Liver (tissue), 9 donors: ENCODE results near the gene NFIB. TPM values are rescaled to one million over a fixed set of nuclear protein-coding genes. Genes with fewer than 3 reads are reported as not detected.
A peak's percentile ranks its signal among the peaks of the same experiment; 100 is the strongest.

Experiments
- DNase-seq: peaks from one replicate; pipeline ENCODE4 v3.0.0-alpha.2; 2017; ENCODE audit warnings: low spot score
- H3K27ac ChIP-seq, 2 donors: one replicate each; pipeline ENCODE4 v1.7.0; 2013; ENCODE audit warnings: inconsistent platforms in 2 of 2, low read length in 2 of 2, control low read depth in 1 of 2, low read depth in 1 of 2, mild to moderate bottlenecking in 1 of 2
- H3K27me3 ChIP-seq, 4 donors: one replicate each; pipeline versions ENCODE4 v1.6.1 to v1.7.0; 2013; ENCODE audit warnings: low read length in 3 of 4, inconsistent platforms in 1 of 4, mild to moderate bottlenecking in 1 of 4, moderate library complexity in 1 of 4; ENCODE audit not compliant: control insufficient read depth in 4 of 4, insufficient read depth in 4 of 4
- H3K36me3 ChIP-seq, 4 donors: one replicate each; pipeline versions ENCODE4 v1.6.1 to v1.7.0; 2013; ENCODE audit warnings: low read length in 3 of 4, mild to moderate bottlenecking in 3 of 4, low read depth in 1 of 4, moderate library complexity in 1 of 4; ENCODE audit not compliant: control insufficient read depth in 4 of 4, insufficient read depth in 3 of 4
- H3K4me1 ChIP-seq, 4 donors: one replicate each; pipeline versions ENCODE4 v1.6.1 to v1.7.0; 2013; ENCODE audit warnings: low read length in 3 of 4, mild to moderate bottlenecking in 3 of 4, moderate library complexity in 1 of 4; ENCODE audit not compliant: control insufficient read depth in 4 of 4, insufficient read depth in 4 of 4
- H3K4me3 ChIP-seq, 3 donors: one replicate each; pipeline versions ENCODE4 v1.6.1 to v1.7.0; 2013; ENCODE audit warnings: low read length in 3 of 3, control low read depth in 1 of 3, low read depth in 1 of 3, mild to moderate bottlenecking in 1 of 3
- H3K9ac ChIP-seq, 2 donors: one replicate each; pipeline ENCODE4 v1.7.0; 2013; ENCODE audit warnings: low read length in 2 of 2, mild to moderate bottlenecking in 2 of 2, moderate library complexity in 2 of 2, control low read depth in 1 of 2, low read depth in 1 of 2
- H3K9me3 ChIP-seq, 4 donors: one replicate each; pipeline versions ENCODE4 v1.6.1 to v1.7.0; 2013; ENCODE audit warnings: low read length in 3 of 4; ENCODE audit not compliant: control insufficient read depth in 4 of 4
- EGR1 ChIP-seq, 2 donors: IDR thresholded peaks; 2 replicates each; pipeline ENCODE4 v1.6.1; 2016 to 2018; ENCODE audit warnings: antibody characterized with exemption in 2 of 2, low read depth in 2 of 2
- FOXA2 ChIP-seq: IDR thresholded peaks from 2 replicates; pipeline ENCODE4 v1.6.1; 2016; ENCODE audit warnings: antibody characterized with exemption
- HNF4A ChIP-seq, 2 donors: conservative IDR thresholded peaks; 2 replicates each; pipeline ENCODE4 v1.6.1; 2016; ENCODE audit warnings: antibody characterized with exemption in 2 of 2, mild to moderate bottlenecking in 2 of 2
- JUND ChIP-seq, 2 donors: IDR thresholded peaks; 2 replicates each; pipeline ENCODE4 v1.6.1; 2016; ENCODE audit warnings: antibody characterized with exemption in 2 of 2
- RAD21 ChIP-seq, 2 donors: IDR thresholded peaks; 2 replicates each; pipeline ENCODE4 v1.6.1; 2016; ENCODE audit warnings: antibody characterized with exemption in 2 of 2, mild to moderate bottlenecking in 2 of 2
- RXRA ChIP-seq, 2 donors: IDR thresholded peaks; 2 replicates each; pipeline ENCODE4 v1.6.1; 2017 to 2018; ENCODE audit warnings: antibody characterized with exemption in 2 of 2, mild to moderate bottlenecking in 1 of 2
- SP1 ChIP-seq: IDR thresholded peaks from 2 replicates; pipeline ENCODE4 v1.6.1; 2018; ENCODE audit warnings: antibody characterized with exemption, mild to moderate bottlenecking
- TAF1 ChIP-seq: conservative IDR thresholded peaks from 2 replicates; pipeline ENCODE4 v1.6.1; 2016; ENCODE audit warnings: antibody characterized with exemption, mild to moderate bottlenecking
- YY1 ChIP-seq: IDR thresholded peaks from 2 replicates; pipeline ENCODE4 v1.6.1; 2016; ENCODE audit warnings: antibody characterized with exemption, mild to moderate bottlenecking
- WGBS: extraction: QIAGEN DNeasy Blood & Tissue Kit; methylation state at CpG from one replicate; pipeline ENCODE4 v1.1.7; 2013; 5-methylcytosine and 5-hydroxymethylcytosine counted together
- polyA plus RNA-seq, 2 donors: library from polyadenylated mRNA; stranded (reverse) in 1 of 2; unstranded in 1 of 2; fragments of 200-250 nt in 1 of 2; fragments of >200 nt in 1 of 2; fragmentation: Nextera tagmentation in 1 of 2; extraction: Ambion mirVana in 1 of 2; gene quantifications; one replicate each; pipeline versions ENCODE4 v1.2.1 to v1.2.3, GENCODE V29; 2013 to 2015
- total RNA-seq, 2 donors: library from RNA; depleted of rRNA; stranded (reverse); fragments of >200 nt; gene quantifications; one replicate each; pipeline ENCODE4 v1.2.3, GENCODE V29; 2014
- TF ChIP-seq, protein P1 (sequence below): IDR thresholded peaks from 2 replicates; pipeline ENCODE4 v1.6.1; 2016; ENCODE audit warnings: antibody characterized with exemption, mild to moderate bottlenecking
- TF ChIP-seq, protein P2 (sequence below): fragments of 150-350 bp; IDR thresholded peaks from 2 replicates; pipeline ENCODE4 v1.5.1; 2017; ENCODE audit warnings: improper control_type of control experiment, low read depth, low read length; ENCODE audit not compliant: missing input control
- TF ChIP-seq, protein P3 (sequence below): IDR thresholded peaks from 2 replicates; pipeline ENCODE4 v1.6.1; 2016; ENCODE audit warnings: antibody characterized with exemption
- donor health status: healthy.
- donor health status: healthy.
- donor health status: healthy.
- donor health status: healthy.
- donor health status: healthy.

The NFIB gene
- total and polyA plus RNA-seq, 4 donors = 3.2 to 23.2 (median 8.0) TPM

DNA sequence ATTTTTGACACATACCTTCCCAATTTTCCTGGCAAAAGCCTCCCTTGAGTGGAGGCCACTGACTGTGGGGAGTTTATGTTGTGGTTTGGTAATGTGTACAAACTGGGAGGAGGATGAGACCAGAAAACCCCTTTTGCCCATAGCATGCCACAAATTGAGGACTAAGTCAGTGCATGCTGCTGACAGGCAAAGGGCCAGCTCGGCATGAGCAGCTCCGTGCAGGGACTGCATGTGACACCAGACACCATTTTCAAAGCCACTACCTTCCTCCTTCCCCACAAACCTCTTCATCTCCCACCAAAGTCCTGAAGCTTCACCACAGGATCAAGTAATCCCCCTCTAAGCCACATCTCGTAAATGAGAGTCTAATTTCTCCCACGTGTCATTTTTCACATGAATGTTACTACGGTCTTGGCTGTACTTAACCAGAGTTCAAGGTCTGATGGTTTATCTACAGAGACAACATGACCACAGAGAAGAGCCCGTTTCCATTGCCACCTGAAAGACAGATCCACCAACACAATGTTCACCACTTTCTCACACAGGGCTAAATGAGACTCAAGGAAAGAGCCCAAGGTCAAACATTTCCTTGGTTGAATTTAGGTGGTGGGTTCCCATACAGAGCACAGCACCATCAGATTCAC, 106.5 kb downstream of the NFIB start:
- H3K36me3 ChIP-seq = no peaks in the 10 kb centered on the region
- no peak overlapping the region for H3K9ac ChIP-seq
- H3K9me3 ChIP-seq = no peaks in the 10 kb centered on the region
- H3K4me3 ChIP-seq = no peak overlapping the region
- TF ChIP-seq, protein P1, sequence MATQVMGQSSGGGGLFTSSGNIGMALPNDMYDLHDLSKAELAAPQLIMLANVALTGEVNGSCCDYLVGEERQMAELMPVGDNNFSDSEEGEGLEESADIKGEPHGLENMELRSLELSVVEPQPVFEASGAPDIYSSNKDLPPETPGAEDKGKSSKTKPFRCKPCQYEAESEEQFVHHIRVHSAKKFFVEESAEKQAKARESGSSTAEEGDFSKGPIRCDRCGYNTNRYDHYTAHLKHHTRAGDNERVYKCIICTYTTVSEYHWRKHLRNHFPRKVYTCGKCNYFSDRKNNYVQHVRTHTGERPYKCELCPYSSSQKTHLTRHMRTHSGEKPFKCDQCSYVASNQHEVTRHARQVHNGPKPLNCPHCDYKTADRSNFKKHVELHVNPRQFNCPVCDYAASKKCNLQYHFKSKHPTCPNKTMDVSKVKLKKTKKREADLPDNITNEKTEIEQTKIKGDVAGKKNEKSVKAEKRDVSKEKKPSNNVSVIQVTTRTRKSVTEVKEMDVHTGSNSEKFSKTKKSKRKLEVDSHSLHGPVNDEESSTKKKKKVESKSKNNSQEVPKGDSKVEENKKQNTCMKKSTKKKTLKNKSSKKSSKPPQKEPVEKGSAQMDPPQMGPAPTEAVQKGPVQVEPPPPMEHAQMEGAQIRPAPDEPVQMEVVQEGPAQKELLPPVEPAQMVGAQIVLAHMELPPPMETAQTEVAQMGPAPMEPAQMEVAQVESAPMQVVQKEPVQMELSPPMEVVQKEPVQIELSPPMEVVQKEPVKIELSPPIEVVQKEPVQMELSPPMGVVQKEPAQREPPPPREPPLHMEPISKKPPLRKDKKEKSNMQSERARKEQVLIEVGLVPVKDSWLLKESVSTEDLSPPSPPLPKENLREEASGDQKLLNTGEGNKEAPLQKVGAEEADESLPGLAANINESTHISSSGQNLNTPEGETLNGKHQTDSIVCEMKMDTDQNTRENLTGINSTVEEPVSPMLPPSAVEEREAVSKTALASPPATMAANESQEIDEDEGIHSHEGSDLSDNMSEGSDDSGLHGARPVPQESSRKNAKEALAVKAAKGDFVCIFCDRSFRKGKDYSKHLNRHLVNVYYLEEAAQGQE = no peak
- TF ChIP-seq SP1 (no peak), RXRA (IDR thresholded peaks at IDR 0.05) (peak in 1 of 2 donors; percentile 34), JUND (IDR thresholded peaks at IDR 0.05) (no peak), HNF4A (conservative IDR thresholded peaks at IDR 0.05) (peak in 1 of 2 donors; percentile 67), EGR1 (IDR thresholded peaks at IDR 0.05; ENCODE audit: low read depth in 2 of 2) (no peak)
- H3K27ac ChIP-seq = peak overlapping the region; percentile 32 to 65
- DNase-seq = no peak
- no peaks in the 10 kb centered on the region for H3K27me3 ChIP-seq
- 29% methylated on average over 6 of the region's 6 CpGs for WGBS
- H3K4me1 ChIP-seq = peaks cover 5 to 40% (median 27%) of the 10 kb centered on the region in 4 donors

DNA sequence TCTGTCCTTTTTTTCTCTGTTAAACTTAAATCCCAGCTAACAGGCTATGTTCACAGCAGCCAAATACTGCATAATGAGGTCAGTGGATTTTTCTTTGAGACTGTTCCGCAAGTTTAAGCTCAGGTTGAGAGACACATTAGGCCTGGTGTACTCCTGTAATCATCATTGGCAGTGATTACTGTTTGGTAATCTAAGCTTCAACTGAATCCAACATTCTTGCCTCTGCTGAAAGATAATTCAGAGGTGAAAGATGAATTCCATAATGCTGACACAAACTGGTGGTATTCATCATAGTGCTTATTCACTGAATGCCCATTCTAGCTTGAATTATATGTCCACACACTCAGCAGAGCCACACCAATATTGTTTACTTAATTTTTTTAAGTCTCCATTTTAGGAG, 108.5 kb downstream of the NFIB start:
- 45% methylated on average over 1 of the region's 1 CpG for WGBS
- no peak for DNase-seq

More for the DNA sequence above, 108.5 kb downstream of the NFIB start:
- Histone ChIP-seq H3K9me3 (no peaks in the 10 kb centered on the region), H3K36me3 (no peaks in the 10 kb centered on the region), H3K27ac (peak overlapping the region in 1 of 2 donors; percentile 6), H3K4me3 (no peak overlapping the region), H3K9ac (no peak overlapping the region), H3K4me1 (peaks cover 5 to 34% (median 21%) of the 10 kb centered on the region in 4 donors), H3K27me3 (no peaks in the 10 kb centered on the region)
- TF ChIP-seq, protein P2, sequence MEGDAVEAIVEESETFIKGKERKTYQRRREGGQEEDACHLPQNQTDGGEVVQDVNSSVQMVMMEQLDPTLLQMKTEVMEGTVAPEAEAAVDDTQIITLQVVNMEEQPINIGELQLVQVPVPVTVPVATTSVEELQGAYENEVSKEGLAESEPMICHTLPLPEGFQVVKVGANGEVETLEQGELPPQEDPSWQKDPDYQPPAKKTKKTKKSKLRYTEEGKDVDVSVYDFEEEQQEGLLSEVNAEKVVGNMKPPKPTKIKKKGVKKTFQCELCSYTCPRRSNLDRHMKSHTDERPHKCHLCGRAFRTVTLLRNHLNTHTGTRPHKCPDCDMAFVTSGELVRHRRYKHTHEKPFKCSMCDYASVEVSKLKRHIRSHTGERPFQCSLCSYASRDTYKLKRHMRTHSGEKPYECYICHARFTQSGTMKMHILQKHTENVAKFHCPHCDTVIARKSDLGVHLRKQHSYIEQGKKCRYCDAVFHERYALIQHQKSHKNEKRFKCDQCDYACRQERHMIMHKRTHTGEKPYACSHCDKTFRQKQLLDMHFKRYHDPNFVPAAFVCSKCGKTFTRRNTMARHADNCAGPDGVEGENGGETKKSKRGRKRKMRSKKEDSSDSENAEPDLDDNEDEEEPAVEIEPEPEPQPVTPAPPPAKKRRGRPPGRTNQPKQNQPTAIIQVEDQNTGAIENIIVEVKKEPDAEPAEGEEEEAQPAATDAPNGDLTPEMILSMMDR = no peak
- TF ChIP-seq EGR1 (IDR thresholded peaks at IDR 0.05; ENCODE audit: low read depth in 2 of 2) (no peak), RXRA (IDR thresholded peaks at IDR 0.05) (no peak), RAD21 (IDR thresholded peaks at IDR 0.05) (no peak), SP1 (no peak), YY1 (peak; percentile 21), TAF1 (no peak), HNF4A (conservative IDR thresholded peaks at IDR 0.05) (peak in 1 of 2 donors; percentile 21), FOXA2 (no peak)
- TF ChIP-seq, protein P1 = no peak
- TF ChIP-seq, protein P3, sequence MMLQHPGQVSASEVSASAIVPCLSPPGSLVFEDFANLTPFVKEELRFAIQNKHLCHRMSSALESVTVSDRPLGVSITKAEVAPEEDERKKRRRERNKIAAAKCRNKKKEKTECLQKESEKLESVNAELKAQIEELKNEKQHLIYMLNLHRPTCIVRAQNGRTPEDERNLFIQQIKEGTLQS = no peak
